Glutamatergic neuron (in vitro differentiated cells): ENCODE data around the gene ARHGDIA. TPM values are rescaled to one million over a fixed set of nuclear protein-coding genes. Genes with fewer than 3 reads are reported as not detected.
"Not testable (repeated sequence)": the region's sequence is repeated elsewhere in the genome, so short reads cannot be mapped to it uniquely, and the experiment has no call there.

Experiments
- DNase-seq: peaks from one replicate; pipeline ENCODE4 v3.0.0; 2022
- H3K27ac Mint-ChIP-seq: one replicate; pipeline ENCODE4 v1.8.0; 2020; ENCODE audit warnings: mild to moderate bottlenecking, mixed read lengths, inconsistent platforms; ENCODE audit not compliant: unreplicated experiment
- H3K27me3 Mint-ChIP-seq: one replicate; pipeline ENCODE4 v1.8.0; 2020; ENCODE audit warnings: mild to moderate bottlenecking, moderate library complexity, mixed read lengths, inconsistent platforms; ENCODE audit not compliant: unreplicated experiment
- H3K36me3 Mint-ChIP-seq: one replicate; pipeline ENCODE4 v1.8.0; 2020; ENCODE audit warnings: mild to moderate bottlenecking, mixed read lengths, inconsistent platforms; ENCODE audit not compliant: unreplicated experiment
- H3K4me1 Mint-ChIP-seq: one replicate; pipeline ENCODE4 v1.8.0; 2020; ENCODE audit warnings: mild to moderate bottlenecking, low read depth, mixed read lengths, inconsistent platforms; ENCODE audit not compliant: unreplicated experiment
- H3K4me3 Mint-ChIP-seq: one replicate; pipeline ENCODE4 v1.8.0; 2020; ENCODE audit warnings: mild to moderate bottlenecking, mixed read lengths, inconsistent platforms; ENCODE audit not compliant: unreplicated experiment
- H3K9me3 Mint-ChIP-seq: one replicate; pipeline ENCODE4 v1.8.0; 2020; ENCODE audit warnings: mild to moderate bottlenecking, moderate library complexity, mixed read lengths, inconsistent platforms; ENCODE audit not compliant: unreplicated experiment
- CTCF ChIP-seq: fragments of 200-600 bp; sonication (generic); IDR thresholded peaks from one replicate; pipeline ENCODE4 v1.5.0; 2021; ENCODE audit not compliant: partially characterized antibody, unreplicated experiment
- long read RNA-seq: library from polyadenylated mRNA; unstranded; transcript quantifications from one replicate; pipeline ENCODE4 v2.0.0, GENCODE V29; 2020; ENCODE audit not compliant: unreplicated experiment
- total RNA-seq: library from RNA; stranded (reverse); fragmentation: NEBNext Ultra II Directional; extraction: Animal tissue kit (Norgen Biotek cat#: 25700); gene quantifications from one replicate; pipeline ENCODE4 v1.2.1, GENCODE V29; 2021; ENCODE audit not compliant: unreplicated experiment

Gene ARHGDIA
- total RNA-seq: 432 TPM
- long read RNA-seq, transcript ARHGDIA-201 (6 exons, 1,906 nt): major isoform, 13 of 31 reads
- long read RNA-seq, partial matches to known transcripts: 1 of 31 reads
- long read RNA-seq, other reads (novel, unspliced or antisense): 12 of 31 reads

- Mint-ChIP-seq H3K9me3 (peaks cover 7% of the 10 kb centered on the region), H3K36me3 (no peaks in the 10 kb centered on the region), H3K27me3 (peaks cover 5% of the 10 kb centered on the region), H3K4me3 (peak within 1 kb of the TSS; percentile 92), H3K4me1 (peaks cover 3% of the 10 kb centered on the region), H3K27ac (peak within 1 kb of the TSS; percentile 88)
- TF ChIP-seq CTCF: no peak
- no peak for DNase-seq
Observed at GRCh38 chr17:81870981-81871386, at the start of gene ARHGDIA. ARHGDIA (minus strand) TSS chr17:81871337; CDS start chr17:81869930, 1,407 bp downstream.

- Mint-ChIP-seq H3K9me3 (peaks cover 2% of the 10 kb centered on the region), H3K27me3 (peaks cover 4% of the 10 kb centered on the region), H3K36me3 (peaks cover 5% of the 10 kb centered on the region), H3K4me3 (no peak overlapping the region), H3K4me1 (peaks cover 20% of the 10 kb centered on the region), H3K27ac (peak overlapping the region; percentile 15)
- no peak for DNase-seq
- TF ChIP-seq CTCF: no peak
Observed at GRCh38 chr17:81918832-81919545, 47.9 kb upstream of the ARHGDIA start.

GRCh38 chr17:81918333-81918669 lies 47.2 kb upstream of the ARHGDIA start:
- not testable (repeated sequence) for H3K27me3 Mint-ChIP-seq, H3K36me3 Mint-ChIP-seq, DNase-seq, H3K9me3 Mint-ChIP-seq
- TF ChIP-seq CTCF: peak; percentile 13
- peak overlapping the region; percentile 75 for H3K4me3 Mint-ChIP-seq
- peaks cover 19% of the 10 kb centered on the region for H3K4me1 Mint-ChIP-seq
- H3K27ac Mint-ChIP-seq: peak overlapping the region; percentile 48

GRCh38 chr17:81917565-81918332 lies 46.6 kb upstream of the ARHGDIA start, which contains the start of gene SIRT7:
SIRT7 (minus strand) TSS chr17:81918176; CDS start chr17:81918131, 45 bp downstream.
- H3K27ac Mint-ChIP-seq: peak within 1 kb of the TSS; percentile 48

More at GRCh38 chr17:81917565-81918332, 46.6 kb upstream of the ARHGDIA start, which contains the start of gene SIRT7:
- TF ChIP-seq CTCF: no peak
- H3K4me1 Mint-ChIP-seq: peaks cover 17% of the 10 kb centered on the region
- H3K36me3 Mint-ChIP-seq: peaks cover 5% of the 10 kb centered on the region
- DNase-seq: peak; percentile 84
- peaks cover 4% of the 10 kb centered on the region for H3K27me3 Mint-ChIP-seq
- peak within 1 kb of the TSS; percentile 87 for H3K4me3 Mint-ChIP-seq
- H3K9me3 Mint-ChIP-seq: peaks cover 5% of the 10 kb centered on the region
